ENCODE data around the gene PDE6A.
"Not testable (repeated sequence)": the region's sequence is repeated elsewhere in the genome, so short reads cannot be mapped to it uniquely, and the experiment has no call there.

The PDE6A gene

DNA sequence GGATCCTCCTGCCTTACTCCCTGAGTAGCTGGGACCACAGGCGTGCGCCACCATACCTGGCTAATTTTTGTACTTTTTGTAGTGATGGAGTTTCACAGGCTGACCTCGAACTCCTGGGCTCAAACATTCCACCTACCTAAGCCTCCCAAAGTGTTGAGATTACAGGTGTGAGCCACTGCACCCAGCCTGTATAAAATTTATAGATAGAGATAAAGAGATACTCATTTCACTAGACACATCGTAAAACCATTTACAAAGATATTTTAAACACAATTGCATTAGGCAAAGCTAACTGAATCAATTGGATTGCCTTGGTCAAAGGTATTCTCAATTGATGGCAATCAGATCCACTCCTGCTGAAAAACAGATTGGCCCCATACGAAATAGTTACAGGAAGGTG lies 52.0 kb downstream of the PDE6A start:
- no peak for DNase-seq

GRCh38 chr5:149888280-149888679 lies 56.3 kb downstream of the PDE6A start:
- no peak for DNase-seq

DNA sequence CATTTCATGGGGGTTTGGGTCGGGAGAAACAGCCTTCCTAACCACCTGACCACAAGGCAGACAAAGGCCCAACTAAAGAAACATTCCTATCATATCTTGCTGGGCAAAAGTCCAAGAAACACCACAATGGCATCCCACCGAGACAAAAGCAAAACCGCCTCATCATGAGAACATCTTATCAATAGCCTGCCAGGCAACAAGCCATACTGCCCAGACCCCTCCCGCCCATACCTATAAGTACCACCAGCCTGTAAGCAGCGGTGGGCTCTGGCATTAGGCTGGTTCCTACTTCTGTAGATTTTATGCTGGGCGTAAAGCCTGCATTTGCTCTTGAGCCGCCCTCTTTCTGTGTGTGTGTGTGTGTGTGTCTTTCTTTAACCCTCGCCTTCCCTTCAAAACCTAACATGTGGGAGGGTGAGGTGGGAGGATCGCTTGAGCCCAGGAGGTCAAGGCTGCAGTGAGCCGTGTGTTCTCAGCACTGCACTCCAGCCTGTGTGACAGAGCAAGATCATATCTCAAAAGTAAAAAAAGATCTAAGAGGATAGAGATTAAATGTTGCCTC lies 56.9 kb downstream of the PDE6A start:
- peak; percentile 97 for DNase-seq

- no peak for DNase-seq
These were observed 57.7 kb downstream of the PDE6A start for GRCh38 chr5:149886692-149887470.

DNA sequence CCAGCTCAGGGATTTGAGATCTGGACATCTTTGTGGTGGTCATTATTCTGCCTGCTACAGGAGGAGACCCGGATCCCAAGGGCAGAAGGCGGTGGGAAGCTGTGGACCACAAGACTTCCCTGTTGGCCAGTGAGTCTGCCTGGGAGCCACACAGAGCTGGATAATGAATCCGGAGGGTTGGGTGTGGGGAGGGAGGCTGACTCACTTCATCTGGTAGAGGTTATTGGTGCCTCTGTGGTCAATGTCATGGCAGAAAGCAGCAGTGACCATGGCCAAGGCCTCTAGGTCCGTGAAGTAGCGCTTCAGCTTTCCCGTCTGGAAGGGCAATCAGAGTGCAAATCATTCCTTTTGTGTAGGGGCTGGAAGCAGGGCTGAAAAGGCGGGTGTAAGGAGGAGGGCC lies 58.5 kb downstream of the PDE6A start:
- DNase-seq = no peak

DNA sequence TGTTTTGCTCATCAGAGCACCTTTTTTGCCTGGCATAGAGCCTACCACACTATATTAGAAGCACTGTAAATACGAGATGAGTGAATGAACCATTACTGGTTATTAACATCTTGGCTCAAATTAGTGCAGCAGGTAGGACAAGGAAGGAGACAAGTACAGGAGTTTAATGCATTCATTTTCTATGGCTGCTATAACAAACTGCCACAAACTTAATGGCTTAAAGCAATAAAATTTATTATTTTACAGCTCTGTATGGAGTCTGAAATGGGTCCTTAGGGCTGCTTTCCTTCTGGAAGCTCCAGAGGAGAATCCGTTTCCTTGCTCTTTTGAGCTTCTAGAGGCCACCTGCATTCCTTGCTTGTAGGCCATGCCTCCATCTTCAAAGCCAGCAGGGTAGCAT lies 59.1 kb downstream of the PDE6A start:
- no peak for DNase-seq

DNA sequence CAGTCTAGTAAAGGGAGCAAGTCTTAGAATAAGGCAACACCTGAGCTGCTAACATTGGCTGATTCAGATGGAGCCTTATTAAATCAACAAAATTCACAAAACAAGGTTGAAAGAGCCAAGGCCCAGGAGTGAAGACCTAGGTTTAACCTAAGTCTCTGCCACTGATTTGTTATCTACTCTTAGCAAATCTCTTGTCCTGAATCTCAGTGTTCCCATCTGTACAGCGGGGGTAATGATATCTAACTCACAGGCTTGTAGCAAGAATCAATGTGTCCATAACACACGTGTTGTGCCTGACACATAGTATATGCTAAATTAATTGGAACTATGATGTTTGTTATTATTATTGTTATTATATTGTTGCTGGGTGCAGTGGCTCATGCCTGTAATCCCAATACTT lies 61.0 kb downstream of the PDE6A start:
- no peak for DNase-seq

- not testable (repeated sequence) for DNase-seq
These were observed 62.0 kb downstream of the PDE6A start for GRCh38 chr5:149882633-149883032.

GRCh38 chr5:149881874-149882273 lies 62.7 kb downstream of the PDE6A start:
- DNase-seq = no peak

GRCh38 chr5:149881069-149881622 lies 63.4 kb downstream of the PDE6A start:
- DNase-seq = no peak

DNA sequence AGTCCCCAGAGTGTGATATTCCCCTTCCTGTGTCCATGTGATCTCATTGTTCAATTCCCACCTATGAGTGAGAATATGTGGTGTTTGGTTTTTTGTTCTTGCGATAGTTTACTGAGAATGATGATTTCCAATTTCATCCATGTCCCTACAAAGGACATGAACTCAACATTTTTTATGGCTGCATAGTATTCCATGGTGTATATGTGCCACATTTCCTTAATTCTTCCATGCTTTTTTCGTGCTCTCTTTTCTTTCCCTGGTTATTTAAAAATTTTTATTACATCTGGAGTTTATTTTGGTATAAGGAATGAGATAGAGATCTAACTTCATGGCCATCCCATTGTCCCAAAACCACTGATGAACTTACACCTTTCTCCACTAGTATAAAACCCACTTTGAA lies 65.0 kb downstream of the PDE6A start:
- not testable (repeated sequence) for DNase-seq

- no peak for DNase-seq
These were observed 66.2 kb downstream of the PDE6A start for GRCh38 chr5:149878371-149878770.

- no peak for DNase-seq
These were observed 70.7 kb downstream of the PDE6A start for GRCh38 chr5:149873896-149874295.

DNA sequence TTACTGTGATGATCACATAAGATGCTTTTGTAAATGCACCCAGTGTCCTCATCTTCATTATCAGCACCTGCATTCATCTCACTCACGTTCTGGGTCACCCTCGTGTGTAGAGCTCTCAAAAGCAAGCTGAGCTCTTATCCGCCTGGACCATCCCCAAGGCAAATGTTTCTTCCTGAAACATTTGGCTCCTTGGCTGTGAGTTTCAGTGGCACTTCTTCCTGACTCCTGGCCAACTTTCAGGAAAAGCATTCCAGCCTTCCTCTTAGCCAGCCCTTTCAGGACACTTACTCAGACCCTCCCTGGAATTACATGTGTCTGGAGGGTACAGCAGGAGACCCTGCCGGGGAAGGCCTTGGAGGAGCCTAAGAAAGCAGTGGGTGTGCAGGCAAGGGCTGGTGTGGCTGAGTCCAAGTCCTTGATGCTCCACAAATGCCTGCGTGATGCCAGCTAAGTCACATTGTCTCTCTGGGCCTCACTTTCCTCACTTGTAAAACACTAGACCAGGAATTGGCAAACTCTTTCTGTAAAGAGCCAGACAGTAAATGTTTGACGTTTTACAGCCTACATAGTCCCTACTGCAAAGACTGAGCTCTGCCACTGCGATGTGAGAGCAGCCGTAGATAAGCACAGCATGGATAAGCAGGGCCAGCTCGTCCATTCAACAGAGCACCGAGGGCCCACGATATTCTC lies 72.1 kb downstream of the PDE6A start:
- peak; percentile 40 for DNase-seq

GRCh38 chr5:149871471-149871870 lies 73.1 kb downstream of the PDE6A start:
- no peak for DNase-seq

DNA sequence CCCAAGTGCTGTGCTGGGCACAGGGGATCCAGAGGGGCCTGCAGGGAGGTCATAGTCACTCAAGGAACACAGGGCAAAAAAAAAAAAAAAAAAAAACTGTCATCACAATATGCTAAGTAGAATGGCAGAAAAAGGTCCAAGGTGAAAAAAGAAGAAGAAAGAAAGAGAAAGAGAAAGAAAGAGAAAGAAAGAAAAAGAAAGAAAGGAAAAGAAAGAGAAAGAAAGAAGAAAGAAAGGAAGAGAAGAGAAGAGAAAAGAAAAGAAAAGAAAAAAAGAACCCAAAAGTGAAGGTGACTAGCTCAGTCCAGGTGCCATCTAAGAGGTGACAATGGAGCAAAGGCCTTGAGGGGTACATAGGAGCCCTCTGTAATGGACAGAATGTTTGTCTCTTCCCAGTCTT lies 73.9 kb downstream of the PDE6A start:
- no peak for DNase-seq

DNA sequence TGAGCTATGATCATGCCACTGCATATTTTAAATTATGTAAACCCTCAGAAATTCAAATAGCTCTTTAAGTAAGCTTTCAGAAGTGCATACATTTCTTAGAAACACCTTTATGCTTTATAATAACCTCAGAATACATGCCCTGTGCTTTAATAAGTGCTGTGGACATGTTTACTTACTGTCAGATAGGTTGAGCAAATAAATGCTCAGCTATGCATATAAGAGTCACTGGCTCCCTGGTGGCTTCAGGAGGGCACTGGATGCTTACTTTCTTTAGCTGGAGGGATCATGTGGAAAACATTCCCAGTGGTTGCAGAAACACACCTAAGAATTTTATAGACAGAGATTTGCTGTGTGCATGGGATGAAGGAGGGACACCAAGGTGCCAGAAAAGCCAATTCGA lies 74.4 kb downstream of the PDE6A start:
- DNase-seq = no peak

GRCh38 chr5:149869411-149869821 lies 75.2 kb downstream of the PDE6A start:
- DNase-seq = no peak

- no peak for DNase-seq
These were observed 78.8 kb downstream of the PDE6A start for GRCh38 chr5:149865746-149866145.

GRCh38 chr5:149863830-149864229 lies 80.8 kb downstream of the PDE6A start:
- DNase-seq = no peak

- no peak for DNase-seq
These were observed 81.4 kb downstream of the PDE6A start for GRCh38 chr5:149863176-149863575.

GRCh38 chr5:149860801-149861322 lies 83.7 kb downstream of the PDE6A start:
- no peak for DNase-seq

DNA sequence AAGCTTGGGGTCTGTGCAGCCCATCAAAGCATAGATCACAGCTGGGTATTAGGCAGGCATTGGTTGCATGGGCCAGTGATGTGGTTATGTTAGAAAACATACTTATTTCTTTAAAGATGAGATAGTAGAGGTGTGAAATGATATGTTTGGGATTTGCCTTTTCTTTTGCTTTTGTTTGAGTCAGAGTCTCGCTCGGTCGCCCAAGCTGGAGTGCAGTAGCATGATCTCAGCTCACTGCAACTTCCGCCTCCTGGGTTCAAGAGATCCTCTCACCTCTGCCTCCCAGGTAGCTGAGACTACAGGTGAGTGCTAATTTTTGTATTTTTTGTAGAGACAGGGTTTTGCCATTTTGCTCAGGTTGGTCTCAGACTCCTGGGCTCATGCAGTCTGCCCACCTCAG lies 84.8 kb downstream of the PDE6A start:
- no peak for DNase-seq

DNA sequence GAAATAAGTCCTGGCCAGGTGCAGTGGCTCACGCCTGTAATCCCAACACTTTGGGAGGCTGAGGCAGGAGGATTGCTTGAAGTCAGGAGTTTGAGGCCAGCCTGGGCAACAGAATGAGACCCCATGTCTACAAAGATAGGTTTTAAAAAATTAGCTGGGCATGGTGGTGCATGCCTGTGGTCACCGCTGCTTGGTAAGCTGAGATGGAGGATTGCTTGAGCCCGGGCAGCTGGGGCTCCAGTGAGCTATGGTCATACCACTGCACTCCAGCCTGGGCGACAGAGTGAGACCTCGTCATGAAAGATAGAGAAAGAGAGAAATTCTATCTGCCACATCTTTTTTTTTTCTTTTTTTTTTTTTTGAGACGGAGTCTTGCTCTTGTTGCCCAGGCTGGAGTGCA lies 86.1 kb downstream of the PDE6A start:
- DNase-seq = not testable (repeated sequence)
